H1 (cell line): ENCODE measurements around the gene HTRA2. TPM values are rescaled to one million over a fixed set of nuclear protein-coding genes. Genes with fewer than 3 reads are reported as not detected.
A peak's percentile ranks its signal among the peaks of the same experiment; 100 is the strongest.

Source experiments
- ATF2 ChIP-seq: IDR thresholded peaks from 2 replicates; pipeline ENCODE4 v1.6.1; 2012; ENCODE audit warnings: low read length, inconsistent platforms
- BACH1 ChIP-seq: IDR thresholded peaks from 2 replicates; pipeline ENCODE4 v1.6.1; 2012; ENCODE audit warnings: low read length, improper control_type of control experiment
- BRCA1 ChIP-seq: IDR thresholded peaks from 2 replicates; pipeline ENCODE4 v1.6.1; 2012; ENCODE audit warnings: low read depth, low read length, improper control_type of control experiment
- CBX5 ChIP-seq: fragments of 300-800, 300-1000 bp; sonication (generic); IDR thresholded peaks from 2 replicates; pipeline ENCODE4 v1.7.1; 2016; ENCODE audit warnings: antibody characterized with exemption, low read length, low read depth
- CBX8 ChIP-seq: fragments of 300-800, 300-1000 bp; sonication (generic); IDR thresholded peaks from 2 replicates; pipeline ENCODE4 v1.7.1; 2016; ENCODE audit warnings: low read depth, low read length, borderline replicate concordance
- CEBPB ChIP-seq: IDR thresholded peaks from 2 replicates; pipeline ENCODE4 v1.6.1; 2012; ENCODE audit warnings: low read depth, low read length
- CHD2 ChIP-seq: IDR thresholded peaks from 2 replicates; pipeline ENCODE4 v1.6.1; 2012; ENCODE audit warnings: low read length, improper control_type of control experiment
- EGR1 ChIP-seq: IDR thresholded peaks from 2 replicates; pipeline ENCODE4 v1.6.1; 2011; ENCODE audit warnings: low read depth, low read length, borderline replicate concordance
- GTF2F1 ChIP-seq: IDR thresholded peaks from 2 replicates; pipeline ENCODE4 v1.6.1; 2012; ENCODE audit warnings: low read depth, low read length, improper control_type of control experiment, borderline replicate concordance
- HDAC6 ChIP-seq: IDR thresholded peaks from one replicate; pipeline ENCODE4 v1.7.1; 2012; ENCODE audit warnings: low read depth, mild to moderate bottlenecking, inconsistent platforms, low read length, moderate library complexity
- JUND ChIP-seq: IDR thresholded peaks from 2 replicates; pipeline ENCODE4 v1.6.1; 2011; ENCODE audit warnings: mild to moderate bottlenecking, improper control_type of control experiment, low read length
- KDM1A ChIP-seq: fragments of 200-600, 300-600 bp; sonication (generic); IDR thresholded peaks from 2 replicates; pipeline ENCODE4 v1.7.1; 2016; ENCODE audit warnings: mild to moderate bottlenecking, low read length, borderline replicate concordance
- MAX ChIP-seq: IDR thresholded peaks from 2 replicates; pipeline ENCODE4 v1.6.1; 2012; ENCODE audit warnings: inconsistent platforms
- NANOG ChIP-seq: IDR thresholded peaks from 2 replicates; pipeline ENCODE4 v1.6.1; 2011; ENCODE audit warnings: low read length, low read depth, mild to moderate bottlenecking, inconsistent platforms; ENCODE audit not compliant: insufficient read depth, poor library complexity, severe bottlenecking
- RBBP5 ChIP-seq: IDR thresholded peaks from 2 replicates; pipeline ENCODE4 v1.7.1; 2012; ENCODE audit warnings: low read depth, mild to moderate bottlenecking, inconsistent platforms, low read length, moderate library complexity, borderline replicate concordance
- RNF2 ChIP-seq: fragments of 200-900, 300-1000 bp; sonication (generic); IDR thresholded peaks from 2 replicates; pipeline ENCODE4 v1.7.1; 2016; ENCODE audit warnings: borderline replicate concordance, low read depth, mild to moderate bottlenecking, antibody characterized with exemption, low read length; ENCODE audit not compliant: poor library complexity, severe bottlenecking; ENCODE audit errors: missing control alignments
- SP1 ChIP-seq: IDR thresholded peaks from 2 replicates; pipeline ENCODE4 v1.6.1; 2011; ENCODE audit warnings: low read depth, low read length
- SP2 ChIP-seq: IDR thresholded peaks from 2 replicates; pipeline ENCODE4 v1.6.1; 2012; ENCODE audit warnings: mild to moderate bottlenecking, low read length, inconsistent platforms
- SRF ChIP-seq: IDR thresholded peaks from 2 replicates; pipeline ENCODE4 v1.6.1; 2011; ENCODE audit warnings: mild to moderate bottlenecking, low read depth, low read length, moderate library complexity
- TAF7 ChIP-seq: optimal IDR thresholded peaks from 2 replicates; pipeline ENCODE3; 2011; ENCODE audit warnings: low read depth, mild to moderate bottlenecking, inconsistent platforms, low read length, moderate library complexity, borderline replicate concordance
- TBP ChIP-seq: IDR thresholded peaks from 2 replicates; pipeline ENCODE4 v1.6.1; 2011; ENCODE audit warnings: low read depth, low read length, improper control_type of control experiment
- YY1 ChIP-seq: IDR thresholded peaks from 2 replicates; pipeline ENCODE4 v1.6.1; 2011; ENCODE audit warnings: low read depth, mild to moderate bottlenecking, low read length
- polyA plus RNA-seq, 7 experiments: library from polyadenylated mRNA; depleted of rRNA in 3 of 7; stranded (reverse) in 5 of 7; unstranded in 2 of 7; fragments of >200 nt in 5 of 7; fragments of 200-250 nt in 2 of 7; gene quantifications; 1 replicate in 5 of 7; 2 replicates in 1 of 7; 4 replicates in 1 of 7; pipeline versions ENCODE4 v1.2.1 to v1.2.3, GENCODE V29; 2011 to 2013; ENCODE audit warnings: missing spikeins in 2 of 7, mixed read lengths in 2 of 7
- total RNA-seq: library from RNA; stranded (reverse); fragmentation: NEBNext Ultra II Directional; extraction: Animal tissue kit (Norgen Biotek cat#: 25700); gene quantifications from 2 replicates; pipeline ENCODE4 v1.2.1, GENCODE V29; 2021

HTRA2 gene
- total and polyA plus RNA-seq, 2 of the 8 experiments (the other 6 are each of a cell fraction or from before 2014, with no cell fraction given): 21.6 to 37.6 TPM

GRCh38 chr2:74529357-74530238 lies at the start of gene HTRA2, which contains the start of gene AUP1 (continued):
- TF ChIP-seq KDM1A: no peak
- no peak for TF ChIP-seq EGR1
- no peak; the same call in 1 of the 2 replicates for TF ChIP-seq BRCA1
- TF ChIP-seq BACH1: 0 out of 2 replicates have a peak, but pooled peaks have one; percentile 1
- no peak for TF ChIP-seq ATF2
- no peak for TF ChIP-seq SP2
- peak; percentile 98 for TF ChIP-seq YY1
- TF ChIP-seq CBX8: no peak
- no peak for TF ChIP-seq CBX5
- TF ChIP-seq RNF2: no peak
- TF ChIP-seq HDAC6: no peak
- TF ChIP-seq TAF7: peak; percentile 82
- peak; percentile 88; the same call in 1 of the 2 replicates for TF ChIP-seq RBBP5
- peak; percentile 3 for TF ChIP-seq NANOG
- TF ChIP-seq CHD2: peak; percentile 67
- no peak for TF ChIP-seq CEBPB
- TF ChIP-seq SRF: no peak
- no peak; the same call in 1 of the 2 replicates for TF ChIP-seq SP1
- no peak; the same call in 1 of the 2 replicates for TF ChIP-seq GTF2F1
- peak; percentile 70; the same call in 1 of the 2 replicates for TF ChIP-seq TBP
- no peak for TF ChIP-seq JUND
- TF ChIP-seq MAX: peak; percentile 21
